Immature natural killer cell (primary cell): ENCODE data around the gene GGT7. TPM values are rescaled to one million over a fixed set of nuclear protein-coding genes. Genes with fewer than 3 reads are reported as not detected.

Experiments used
- DNase-seq, 3 donors: peaks; one replicate each; pipeline ENCODE4 v3.0.0; 2022; ENCODE audit warnings: mixed read lengths in 1 of 3
- H3K27ac Mint-ChIP-seq, 6 donors: one replicate each; pipeline ENCODE4 v1.8.0; 2020; ENCODE audit warnings: mixed read lengths in 6 of 6, mild to moderate bottlenecking in 5 of 6, inconsistent platforms in 4 of 6, moderate library complexity in 3 of 6
- H3K27me3 Mint-ChIP-seq, 3 donors: one replicate each; pipeline ENCODE4 v1.8.0; 2020 to 2021; ENCODE audit warnings: low read depth in 3 of 3, mild to moderate bottlenecking in 3 of 3, mixed read lengths in 3 of 3, moderate library complexity in 3 of 3, inconsistent platforms in 1 of 3
- H3K36me3 Mint-ChIP-seq, 3 donors: one replicate each; pipeline ENCODE4 v1.8.0; 2020; ENCODE audit warnings: mixed read lengths in 3 of 3, inconsistent platforms in 2 of 3, mild to moderate bottlenecking in 2 of 3
- H3K4me1 Mint-ChIP-seq, 2 donors: one replicate each; pipeline ENCODE4 v1.8.0; 2020; ENCODE audit warnings: inconsistent platforms in 2 of 2, mild to moderate bottlenecking in 2 of 2, mixed read lengths in 2 of 2, moderate library complexity in 1 of 2
- H3K4me3 Mint-ChIP-seq, 5 donors: one replicate each; pipeline ENCODE4 v1.8.0; 2020; ENCODE audit warnings: mild to moderate bottlenecking in 5 of 5, mixed read lengths in 5 of 5, inconsistent platforms in 3 of 5, moderate library complexity in 3 of 5
- H3K9me3 Mint-ChIP-seq, 6 donors: one replicate each; pipeline ENCODE4 v1.8.0; 2020; ENCODE audit warnings: mild to moderate bottlenecking in 6 of 6, mixed read lengths in 6 of 6, inconsistent platforms in 4 of 6, moderate library complexity in 3 of 6
- polyA plus RNA-seq, 3 donors: library from polyadenylated mRNA; unstranded; fragments of 300-500 nt; fragmentation: Illumina TruSeq; gene quantifications; one replicate each; pipeline ENCODE4 v1.2.3, GENCODE V29; 2021

The GGT7 gene
- polyA plus RNA-seq, 3 donors from 2014 or later, result 0.85 to 2.6 (median 0.94) TPM

- no peak for DNase-seq
- Mint-ChIP-seq H3K27me3 (no peaks in the 10 kb centered on the region), H3K4me3 (no peak overlapping the region), H3K9me3 (no peaks in the 10 kb centered on the region), H3K4me1 (no peaks in the 10 kb centered on the region), H3K27ac (no peak overlapping the region), H3K36me3 (peaks cover 3 to 7% (median 4%) of the 10 kb centered on the region in 3 donors)
These were observed 21.7 kb downstream of the GGT7 start for GRCh38 chr20:34850969-34851368.

- H3K27me3 Mint-ChIP-seq, result peaks cover 0 to 2% (median 0%) of the 10 kb centered on the region in 3 donors
- no peaks in the 10 kb centered on the region for H3K9me3 Mint-ChIP-seq
- H3K27ac Mint-ChIP-seq, result no peak overlapping the region
- peaks cover 0 to 4% (median 3%) of the 10 kb centered on the region in 3 donors for H3K36me3 Mint-ChIP-seq
- no peaks in the 10 kb centered on the region for H3K4me1 Mint-ChIP-seq
- H3K4me3 Mint-ChIP-seq, result no peak overlapping the region
- DNase-seq, result no peak
These were observed 22.9 kb downstream of the GGT7 start for GRCh38 chr20:34849778-34850177.

- no peak overlapping the region for H3K4me3 Mint-ChIP-seq
- no peaks in the 10 kb centered on the region for H3K9me3 Mint-ChIP-seq
- DNase-seq, result no peak
- H3K27ac Mint-ChIP-seq, result no peak overlapping the region
- no peaks in the 10 kb centered on the region for H3K4me1 Mint-ChIP-seq
- H3K27me3 Mint-ChIP-seq, result peaks cover 0 to 2% (median 0%) of the 10 kb centered on the region in 3 donors
- H3K36me3 Mint-ChIP-seq, result peaks cover 0 to 4% (median 3%) of the 10 kb centered on the region in 3 donors
These were observed 24.1 kb downstream of the GGT7 start for GRCh38 chr20:34848597-34848996.

- no peaks in the 10 kb centered on the region for H3K9me3 Mint-ChIP-seq
- H3K27me3 Mint-ChIP-seq, result peaks cover 2 to 4% (median 4%) of the 10 kb centered on the region in 3 donors
- H3K27ac Mint-ChIP-seq, result peak overlapping the region in 1 of 6 donors; percentile 40
- H3K4me1 Mint-ChIP-seq, result no peaks in the 10 kb centered on the region
- no peak for DNase-seq
- H3K4me3 Mint-ChIP-seq, result no peak overlapping the region
- no peaks in the 10 kb centered on the region for H3K36me3 Mint-ChIP-seq
These were observed 29.2 kb downstream of the GGT7 start for GRCh38 chr20:34843421-34843820.

- H3K9me3 Mint-ChIP-seq, result no peaks in the 10 kb centered on the region
- H3K4me1 Mint-ChIP-seq, result no peaks in the 10 kb centered on the region
- DNase-seq, result no peak
- no peak overlapping the region for H3K4me3 Mint-ChIP-seq
- H3K36me3 Mint-ChIP-seq, result no peaks in the 10 kb centered on the region
- peaks cover 2 to 4% (median 4%) of the 10 kb centered on the region in 3 donors for H3K27me3 Mint-ChIP-seq
- peak overlapping the region in 1 of 6 donors; percentile 50 for H3K27ac Mint-ChIP-seq
These were observed 30.5 kb downstream of the GGT7 start for GRCh38 chr20:34842143-34842542.

GRCh38 chr20:34834459-34834893 is 38.2 kb downstream of the GGT7 start:
- DNase-seq, result peak; percentile 38 to 50 (median 41)
- Mint-ChIP-seq H3K4me3 (no peak overlapping the region), H3K27ac (no peak overlapping the region)

GRCh38 chr20:34831936-34832335 is 40.7 kb downstream of the GGT7 start:
- no peaks in the 10 kb centered on the region for H3K9me3 Mint-ChIP-seq
- no peak for DNase-seq
- no peak overlapping the region for H3K27ac Mint-ChIP-seq
- peaks cover 0 to 1% of the 10 kb centered on the region in 2 donors for H3K4me1 Mint-ChIP-seq
- no peak overlapping the region for H3K4me3 Mint-ChIP-seq
- H3K27me3 Mint-ChIP-seq, result peaks cover 0 to 10% (median 4%) of the 10 kb centered on the region in 3 donors
- no peaks in the 10 kb centered on the region for H3K36me3 Mint-ChIP-seq

More at GRCh38 chr20:34834459-34834893, 38.2 kb downstream of the GGT7 start:
- no peaks in the 10 kb centered on the region for H3K4me1 Mint-ChIP-seq
- H3K9me3 Mint-ChIP-seq, result no peaks in the 10 kb centered on the region
- H3K27me3 Mint-ChIP-seq, result peaks cover 0 to 10% (median 4%) of the 10 kb centered on the region in 3 donors
- H3K36me3 Mint-ChIP-seq, result no peaks in the 10 kb centered on the region

GRCh38 chr20:34829191-34829590 is 43.5 kb downstream of the GGT7 start:
- DNase-seq, result no peak
- Mint-ChIP-seq H3K27ac (no peak overlapping the region), H3K4me3 (no peak overlapping the region), H3K4me1 (peaks cover 15% of the 10 kb centered on the region in 2 donors), H3K27me3 (peaks cover 8 to 22% (median 8%) of the 10 kb centered on the region in 3 donors), H3K9me3 (no peaks in the 10 kb centered on the region), H3K36me3 (no peaks in the 10 kb centered on the region)

- peak within 1 kb of the TSS; percentile 86 to 97 (median 91) for H3K27ac Mint-ChIP-seq
- H3K4me3 Mint-ChIP-seq, result peak within 1 kb of the TSS; percentile 87 to 99 (median 97)
- H3K9me3 Mint-ChIP-seq, result no peaks in the 10 kb centered on the region
- DNase-seq, result peak; percentile 70 to 77 (median 75)
- peaks cover 7 to 18% (median 9%) of the 10 kb centered on the region in 3 donors for H3K27me3 Mint-ChIP-seq
- H3K36me3 Mint-ChIP-seq, result peaks cover 0 to 5% (median 0%) of the 10 kb centered on the region in 3 donors
- H3K4me1 Mint-ChIP-seq, result peaks cover 45 to 46% of the 10 kb centered on the region in 2 donors
These were observed 46.9 kb downstream of the GGT7 start, which contains the start of gene NCOA6 for GRCh38 chr20:34825530-34826362. TSS of gene NCOA6 (minus strand) at chr20:34825651. CDS start at chr20:34782355, 43,296 bp downstream.

GRCh38 chr20:34824806-34825529 is 47.7 kb downstream of the GGT7 start:
- Mint-ChIP-seq H3K36me3 (peaks cover 0 to 5% (median 0%) of the 10 kb centered on the region in 3 donors), H3K27me3 (peaks cover 7 to 18% (median 9%) of the 10 kb centered on the region in 3 donors), H3K4me1 (peaks cover 48% of the 10 kb centered on the region in 2 donors), H3K27ac (peak overlapping the region; percentile 85 to 97 (median 91)), H3K9me3 (no peaks in the 10 kb centered on the region), H3K4me3 (peak overlapping the region; percentile 87 to 99 (median 97))
- DNase-seq, result peak; percentile 66 to 72 (median 70)

- peaks cover 7 to 14% (median 9%) of the 10 kb centered on the region in 3 donors for H3K27me3 Mint-ChIP-seq
- peaks cover 52 to 53% of the 10 kb centered on the region in 2 donors for H3K4me1 Mint-ChIP-seq
- peak overlapping the region; percentile 87 to 99 (median 97) for H3K4me3 Mint-ChIP-seq
- peak; percentile 57 to 60 (median 57) for DNase-seq
- H3K9me3 Mint-ChIP-seq, result no peaks in the 10 kb centered on the region
- peaks cover 0 to 5% (median 0%) of the 10 kb centered on the region in 3 donors for H3K36me3 Mint-ChIP-seq
- peak overlapping the region; percentile 85 to 97 (median 91) for H3K27ac Mint-ChIP-seq
These were observed 48.2 kb downstream of the GGT7 start for GRCh38 chr20:34824452-34824805.

GRCh38 chr20:34824026-34824425 is 48.6 kb downstream of the GGT7 start:
- peak overlapping the region; percentile 87 to 99 (median 97) for H3K4me3 Mint-ChIP-seq
- H3K27ac Mint-ChIP-seq, result peak overlapping the region; percentile 85 to 97 (median 91)
- peaks cover 55 to 57% of the 10 kb centered on the region in 2 donors for H3K4me1 Mint-ChIP-seq
- peaks cover 0 to 5% (median 0%) of the 10 kb centered on the region in 3 donors for H3K36me3 Mint-ChIP-seq
- no peaks in the 10 kb centered on the region for H3K9me3 Mint-ChIP-seq
- no peak for DNase-seq
- H3K27me3 Mint-ChIP-seq, result peaks cover 7 to 14% (median 9%) of the 10 kb centered on the region in 3 donors

- Mint-ChIP-seq H3K4me3 (peak overlapping the region in 1 of 5 donors; percentile 18), H3K27ac (peak overlapping the region in 2 of 6 donors; percentile 24 to 36), H3K9me3 (no peaks in the 10 kb centered on the region), H3K4me1 (peaks cover 68 to 79% of the 10 kb centered on the region in 2 donors), H3K36me3 (peaks cover 0 to 5% (median 0%) of the 10 kb centered on the region in 3 donors), H3K27me3 (peaks cover 3 to 10% (median 7%) of the 10 kb centered on the region in 3 donors)
- no peak for DNase-seq
These were observed 51.7 kb downstream of the GGT7 start for GRCh38 chr20:34820805-34821578.
